GM19452 (cell line): ENCODE measurements around the gene SERINC2.
"Not testable (repeated sequence)": the region's sequence is repeated elsewhere in the genome, so short reads cannot be mapped to it uniquely, and the experiment has no call there.

ENCODE experiments used
- ATAC-seq: cut with Tn5 transposase; IDR thresholded peaks from one replicate; pipeline ENCODE4 v1.9.1; 2021; ENCODE audit not compliant: unreplicated experiment

SERINC2 gene

DNA sequence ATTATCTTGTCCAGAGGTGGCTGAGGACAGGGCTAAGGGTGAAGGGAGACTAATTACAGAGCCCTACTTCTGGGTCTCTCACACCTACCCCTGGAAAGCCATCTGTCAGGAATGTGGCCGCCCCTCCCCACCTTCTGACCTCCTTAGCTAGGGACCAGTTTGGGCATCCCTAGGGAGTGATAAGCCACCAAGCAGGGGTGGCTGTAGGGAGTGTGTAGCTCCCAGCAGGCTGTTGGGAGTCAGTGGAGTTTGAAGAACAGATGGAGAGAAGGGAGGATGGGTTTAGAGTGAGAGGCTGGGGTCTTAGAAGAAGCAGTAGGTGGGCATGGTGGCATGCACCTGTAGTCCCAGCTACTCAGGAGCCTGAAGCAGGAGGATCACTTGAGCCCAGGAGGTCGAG, 808 bp upstream of the SERINC2 start:
- no peak for ATAC-seq

DNA sequence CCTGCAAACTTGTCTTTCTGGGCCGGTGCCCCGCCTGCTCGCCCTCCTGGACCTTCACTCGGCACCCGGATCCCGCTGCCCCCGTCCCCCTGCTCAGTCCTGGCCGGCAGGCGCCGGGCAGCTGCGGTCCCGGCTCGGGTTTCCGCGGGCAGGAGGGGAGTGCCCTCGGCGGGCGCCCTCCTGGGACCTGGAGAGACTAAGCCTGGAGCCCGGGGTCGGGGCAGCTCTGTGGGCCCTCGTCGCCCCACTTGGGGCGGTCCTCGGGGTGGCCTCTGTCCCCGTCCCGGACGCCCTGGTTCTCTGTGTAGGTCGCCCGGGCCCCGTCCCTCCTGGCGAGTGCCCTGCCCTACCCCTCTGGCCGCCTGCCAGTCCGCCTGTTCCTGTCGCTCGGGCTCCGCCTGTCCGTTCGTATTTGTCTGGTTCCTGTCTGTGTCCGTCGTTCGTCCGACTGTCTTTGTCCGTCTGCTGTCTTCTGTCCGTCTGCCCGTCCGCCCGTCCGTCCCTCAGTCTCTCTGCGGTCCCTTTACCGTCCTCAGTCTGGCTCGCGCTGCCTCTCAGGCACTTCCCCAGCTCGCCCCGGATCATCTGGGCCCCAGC, 490 bp downstream of the SERINC2 start:
- ATAC-seq = no peak

DNA sequence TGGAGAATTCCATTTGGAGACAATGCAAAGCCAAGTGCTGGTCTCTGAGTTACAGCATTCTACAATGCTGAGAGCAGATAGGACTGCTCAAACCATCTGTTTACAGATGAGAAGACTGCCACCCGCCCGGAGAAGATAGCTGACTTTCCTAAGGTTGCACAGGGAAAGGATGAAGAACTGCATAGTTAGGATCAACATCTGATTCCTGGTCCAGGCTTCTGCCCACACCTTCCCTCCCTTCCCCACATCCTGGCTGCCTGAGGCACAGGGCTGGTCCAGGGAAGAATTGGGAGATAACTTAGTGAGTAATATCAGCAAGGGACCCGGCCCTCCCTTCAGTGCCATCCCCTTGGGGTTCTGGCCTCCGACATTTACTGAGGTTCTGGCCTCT, 2.0 kb downstream of the SERINC2 start:
- ATAC-seq = no peak

DNA sequence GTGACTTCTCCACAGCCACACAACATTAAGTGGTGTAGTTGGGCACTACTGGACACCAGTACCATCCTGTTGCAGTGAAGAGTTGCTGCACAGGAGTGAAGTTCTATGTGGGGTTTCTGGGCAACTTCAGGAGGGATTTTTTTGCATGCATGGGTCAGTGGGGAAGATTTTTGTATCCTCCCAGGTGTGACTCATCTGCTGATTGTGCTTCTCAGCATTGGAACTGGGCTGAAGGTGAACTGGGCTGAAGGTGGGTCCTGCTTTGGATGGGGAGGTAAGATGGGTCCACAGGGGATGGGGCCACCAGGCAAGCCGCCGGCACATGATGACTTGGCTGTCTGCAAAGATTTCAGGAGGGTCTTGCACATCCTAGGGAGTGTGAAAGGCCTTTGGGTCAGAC, 2.6 kb downstream of the SERINC2 start:
- no peak for ATAC-seq

DNA sequence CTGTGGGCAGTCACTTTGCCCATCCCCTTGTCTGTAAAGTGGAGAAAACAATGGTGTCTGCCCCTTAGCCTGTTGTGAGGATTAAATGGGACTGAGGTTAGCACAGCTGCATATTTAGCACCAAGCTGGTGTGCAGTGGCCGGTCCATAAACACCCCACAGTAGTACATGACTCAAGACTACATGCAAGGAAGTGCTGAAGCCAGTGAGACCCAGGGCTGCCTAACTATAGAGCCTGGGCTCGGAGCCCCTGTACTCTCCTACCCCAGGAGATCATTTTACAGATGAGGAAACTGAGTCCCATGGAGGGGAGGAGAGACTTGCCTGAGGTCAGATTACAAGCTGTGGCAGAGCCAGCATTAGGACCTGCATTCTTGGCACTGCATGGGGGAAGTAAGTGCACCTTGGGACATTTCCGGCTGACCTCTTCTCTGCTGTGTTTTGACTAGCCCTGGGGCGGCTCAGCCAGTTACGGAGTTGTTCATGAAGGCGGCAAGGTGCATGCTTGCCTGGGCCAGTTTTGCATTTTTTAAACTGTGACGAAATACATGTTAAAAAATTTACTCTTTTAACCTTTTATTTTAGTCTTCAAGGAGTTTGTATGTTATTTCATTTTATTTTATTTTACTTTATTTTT, 3.2 kb downstream of the SERINC2 start:
- no peak for ATAC-seq

DNA sequence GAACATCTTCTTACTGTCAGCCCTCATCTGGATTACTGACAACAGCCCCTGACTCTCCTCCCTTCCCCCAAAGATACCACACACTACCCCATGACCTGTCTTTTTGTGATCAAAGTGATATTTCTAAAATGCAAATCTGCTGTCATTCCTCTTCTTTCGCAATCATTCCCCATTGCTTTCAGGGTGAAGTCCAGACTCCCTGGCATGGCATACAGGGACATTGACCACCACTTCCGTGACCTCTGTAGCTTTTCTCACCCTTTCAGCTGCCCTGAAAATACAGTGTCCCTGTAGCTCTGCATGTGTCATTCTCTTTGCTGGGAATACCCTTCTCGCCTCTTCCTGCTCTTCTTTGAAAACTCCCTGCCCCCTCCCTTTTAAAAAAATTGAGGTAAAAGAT, 4.1 kb downstream of the SERINC2 start:
- ATAC-seq = no peak

DNA sequence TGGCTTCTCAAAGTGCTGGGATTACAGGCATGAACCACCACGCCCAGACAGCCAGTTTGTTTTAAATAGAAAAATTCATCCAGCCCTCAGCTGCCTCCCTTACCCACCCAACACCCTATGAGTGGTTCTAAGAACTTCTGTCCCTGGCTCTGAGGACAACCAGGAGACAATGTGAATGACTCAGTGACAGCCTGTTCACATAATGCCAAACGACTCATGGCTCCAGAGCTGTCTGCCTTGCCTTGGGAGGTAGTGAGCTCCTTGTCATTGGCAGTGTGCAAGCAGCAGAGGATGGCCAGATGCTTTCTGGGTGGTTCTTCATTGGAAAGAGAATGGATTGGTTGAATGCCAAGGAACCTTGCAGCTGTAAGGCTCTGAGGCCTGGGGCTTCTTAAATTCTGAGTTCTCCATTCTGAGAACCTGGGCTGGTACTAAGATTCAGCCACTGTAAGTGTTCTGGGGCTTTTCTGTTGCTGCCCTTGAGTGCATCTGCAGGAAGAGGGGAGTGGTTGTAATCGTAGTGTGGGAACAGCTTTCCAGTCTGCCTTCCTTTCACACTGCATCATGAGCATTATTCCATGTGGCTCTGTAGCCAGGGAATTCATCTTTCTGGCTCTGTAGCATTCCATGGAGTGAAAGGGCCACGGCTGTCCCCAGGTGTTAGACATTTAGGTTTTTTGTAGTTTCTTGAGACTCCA, 5.8 kb downstream of the SERINC2 start:
- ATAC-seq = no peak

DNA sequence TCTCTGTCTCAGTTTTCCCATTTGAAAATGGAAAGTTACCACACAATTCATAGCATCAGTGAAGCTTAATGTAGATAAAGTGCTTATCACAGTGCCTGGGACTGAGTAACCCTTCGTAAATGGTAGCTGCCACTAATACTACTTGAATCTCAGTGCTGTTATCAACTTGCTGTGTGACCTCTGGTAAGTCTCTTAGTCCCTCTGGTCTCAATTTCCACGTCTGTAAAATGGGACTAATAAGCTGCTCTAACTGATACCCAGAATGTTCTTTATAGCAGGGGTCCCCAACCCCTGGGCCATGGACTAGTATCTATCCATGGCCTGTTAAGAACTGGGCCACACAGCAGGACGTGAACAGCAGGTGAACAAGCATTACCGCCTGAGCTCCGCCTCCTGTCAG, 7.7 kb downstream of the SERINC2 start:
- ATAC-seq = no peak

DNA sequence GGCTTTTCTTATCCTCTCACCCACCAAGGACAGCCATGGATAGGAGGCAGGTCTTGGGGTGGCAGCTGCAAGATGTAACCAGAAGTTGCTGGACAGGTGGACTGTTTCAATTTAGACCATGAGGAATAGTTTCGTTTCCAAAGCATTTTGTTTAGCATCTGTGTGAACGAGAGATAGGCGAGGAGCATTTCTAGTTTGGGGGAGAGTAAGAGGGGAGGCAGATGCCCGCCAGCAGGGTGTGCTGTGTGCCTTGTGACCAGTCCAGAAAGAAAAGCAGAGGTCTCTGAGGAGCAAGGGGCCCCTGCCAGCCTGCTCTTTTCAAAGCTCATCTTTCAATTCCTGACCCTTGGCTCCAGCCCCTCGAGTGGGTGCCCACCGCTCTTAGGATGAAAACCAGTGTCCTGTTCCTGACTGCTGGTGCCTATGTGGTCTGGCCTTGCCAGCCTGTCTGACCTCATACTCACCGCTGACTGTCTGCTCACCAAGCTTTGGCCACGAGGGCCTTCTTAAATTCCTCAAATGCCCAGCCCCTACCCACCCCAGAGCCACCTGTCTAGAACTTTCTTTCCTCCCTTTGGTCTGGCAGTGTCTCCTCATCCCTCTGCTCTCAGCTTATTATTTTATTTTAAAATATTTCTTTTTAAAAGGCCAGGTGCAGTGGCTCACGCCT, 8.5 kb downstream of the SERINC2 start:
- ATAC-seq = no peak

DNA sequence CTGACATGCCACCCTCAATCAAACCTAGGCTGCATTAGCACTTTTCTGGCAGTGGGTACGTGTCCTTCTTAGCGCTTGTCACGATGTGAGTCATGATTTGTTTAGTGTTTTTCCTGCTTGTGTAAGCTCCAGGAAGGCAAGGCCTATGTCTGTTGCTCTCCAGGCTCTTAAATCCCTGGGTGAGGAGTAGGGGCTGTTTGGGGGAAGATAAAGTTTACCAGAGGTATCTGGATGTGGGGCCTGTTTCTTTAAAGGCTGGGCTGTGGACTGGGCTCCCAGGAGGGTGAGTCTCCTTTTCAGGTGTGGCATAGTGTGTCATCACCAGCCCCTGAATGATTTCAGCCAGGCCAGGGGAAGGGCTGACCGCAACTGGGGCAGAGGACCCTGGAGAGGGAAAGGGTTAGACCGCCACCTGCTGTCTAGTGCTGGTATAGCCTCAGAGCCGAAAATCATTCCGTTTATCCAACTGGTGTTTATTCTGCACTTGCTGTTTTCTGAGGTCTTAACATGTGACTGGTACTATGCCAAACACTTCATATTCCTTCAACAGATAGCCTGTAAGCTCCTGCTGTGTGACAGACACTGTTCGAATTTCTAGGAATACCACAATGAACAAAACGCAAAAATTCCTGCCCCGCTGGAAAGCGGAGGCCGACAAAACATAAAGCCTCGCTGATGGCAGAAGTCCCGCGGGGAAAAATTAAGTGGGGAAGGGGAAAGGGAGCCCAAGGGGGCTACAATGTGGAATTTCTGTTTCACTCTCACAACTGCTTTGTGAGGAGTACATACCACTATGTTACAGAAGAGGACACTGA, 9.7 kb downstream of the SERINC2 start:
- no peak for ATAC-seq

DNA sequence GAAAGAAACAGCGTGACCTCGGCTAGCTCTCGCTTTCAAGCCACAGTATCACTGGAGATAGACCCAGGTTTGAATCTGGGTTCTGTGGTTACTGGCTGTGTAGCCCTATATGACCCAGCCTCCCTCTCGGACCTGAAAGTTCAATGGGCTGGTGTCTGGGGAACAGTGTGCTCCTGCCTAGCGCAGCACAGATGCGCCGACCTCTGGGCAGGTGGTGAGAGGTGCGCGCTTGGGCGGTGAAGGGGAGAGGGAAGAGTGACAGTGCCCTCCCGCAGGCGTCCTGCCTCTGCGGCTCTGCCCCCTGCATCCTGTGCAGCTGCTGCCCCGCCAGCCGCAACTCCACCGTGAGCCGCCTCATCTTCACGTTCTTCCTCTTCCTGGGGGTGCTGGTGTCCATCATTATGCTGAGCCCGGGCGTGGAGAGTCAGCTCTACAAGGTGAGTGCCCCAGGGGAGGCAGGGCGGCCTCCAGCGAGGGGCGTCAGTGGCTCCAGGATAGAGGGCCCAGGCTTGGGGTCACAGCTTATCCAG, 10.5 kb downstream of the SERINC2 start:
- peak; percentile 89 for ATAC-seq

DNA sequence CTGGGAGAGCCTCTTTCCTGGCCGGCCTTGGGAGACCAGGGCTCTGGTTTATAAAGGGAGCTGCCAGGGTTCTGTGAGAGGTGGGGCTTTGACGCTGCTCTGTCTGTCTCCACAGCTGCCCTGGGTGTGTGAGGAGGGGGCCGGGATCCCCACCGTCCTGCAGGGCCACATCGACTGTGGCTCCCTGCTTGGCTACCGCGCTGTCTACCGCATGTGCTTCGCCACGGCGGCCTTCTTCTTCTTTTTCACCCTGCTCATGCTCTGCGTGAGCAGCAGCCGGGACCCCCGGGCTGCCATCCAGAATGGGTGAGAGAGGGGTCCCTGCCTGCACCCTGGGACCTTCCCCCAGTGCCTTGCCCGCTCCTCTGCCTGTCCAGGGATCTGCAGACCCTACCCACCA, 11.6 kb downstream of the SERINC2 start:
- no peak for ATAC-seq

DNA sequence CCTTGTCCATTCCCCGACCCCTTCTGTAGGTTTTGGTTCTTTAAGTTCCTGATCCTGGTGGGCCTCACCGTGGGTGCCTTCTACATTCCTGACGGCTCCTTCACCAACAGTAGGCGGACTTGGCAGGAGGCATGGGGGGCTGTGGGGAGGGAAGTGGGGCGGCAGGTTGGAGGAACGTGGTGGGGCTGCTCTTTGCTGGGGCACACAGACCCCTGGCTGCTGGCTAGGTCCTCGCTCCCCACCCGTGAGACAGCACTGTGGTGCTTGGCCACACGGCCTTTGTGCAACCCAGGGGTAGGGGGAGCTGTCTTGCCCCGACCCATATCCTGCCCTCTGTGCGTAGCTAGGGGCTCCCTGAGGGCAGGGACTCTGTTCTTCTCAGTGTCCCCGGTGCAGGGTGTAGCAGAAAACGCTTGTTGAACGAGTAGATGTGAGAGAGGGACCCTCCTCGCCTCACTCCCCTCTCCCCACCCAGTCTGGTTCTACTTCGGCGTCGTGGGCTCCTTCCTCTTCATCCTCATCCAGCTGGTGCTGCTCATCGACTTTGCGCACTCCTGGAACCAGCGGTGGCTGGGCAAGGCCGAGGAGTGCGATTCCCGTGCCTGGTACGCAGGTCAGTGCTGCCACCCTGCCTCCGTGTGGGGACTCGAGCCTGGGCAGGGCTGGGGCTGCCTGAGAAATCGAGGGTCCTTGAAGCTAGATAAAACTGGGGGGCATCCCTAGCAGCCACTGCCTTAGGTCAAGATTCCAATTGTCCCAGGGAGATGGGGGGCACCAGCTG, 12.5 kb downstream of the SERINC2 start:
- ATAC-seq = no peak

DNA sequence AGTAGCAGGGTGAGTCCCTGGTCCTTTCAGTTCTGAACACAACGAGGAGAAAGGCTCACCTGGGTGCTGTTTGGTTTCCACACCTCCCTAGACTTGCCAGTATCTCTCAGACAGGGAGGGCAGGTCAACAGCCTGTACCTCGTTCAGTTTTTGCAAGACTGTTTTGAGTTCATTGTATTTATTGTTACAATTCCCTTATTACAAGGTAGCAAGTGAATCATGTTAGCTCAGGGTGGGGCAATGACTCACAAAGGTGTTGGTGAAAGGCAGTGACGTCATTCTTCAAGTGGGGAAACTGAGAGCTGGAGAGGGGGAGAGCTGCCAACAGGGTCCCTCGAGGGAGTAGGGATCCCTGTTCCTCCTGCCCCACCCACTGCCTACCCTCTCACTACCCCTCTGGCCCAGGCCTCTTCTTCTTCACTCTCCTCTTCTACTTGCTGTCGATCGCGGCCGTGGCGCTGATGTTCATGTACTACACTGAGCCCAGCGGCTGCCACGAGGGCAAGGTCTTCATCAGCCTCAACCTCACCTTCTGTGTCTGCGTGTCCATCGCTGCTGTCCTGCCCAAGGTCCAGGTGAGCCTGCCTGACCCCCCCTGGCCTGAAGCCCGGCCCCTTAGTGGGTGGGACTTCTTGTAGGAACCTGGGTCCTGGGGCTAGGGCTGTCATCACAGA, 13.4 kb downstream of the SERINC2 start:
- no peak for ATAC-seq

DNA sequence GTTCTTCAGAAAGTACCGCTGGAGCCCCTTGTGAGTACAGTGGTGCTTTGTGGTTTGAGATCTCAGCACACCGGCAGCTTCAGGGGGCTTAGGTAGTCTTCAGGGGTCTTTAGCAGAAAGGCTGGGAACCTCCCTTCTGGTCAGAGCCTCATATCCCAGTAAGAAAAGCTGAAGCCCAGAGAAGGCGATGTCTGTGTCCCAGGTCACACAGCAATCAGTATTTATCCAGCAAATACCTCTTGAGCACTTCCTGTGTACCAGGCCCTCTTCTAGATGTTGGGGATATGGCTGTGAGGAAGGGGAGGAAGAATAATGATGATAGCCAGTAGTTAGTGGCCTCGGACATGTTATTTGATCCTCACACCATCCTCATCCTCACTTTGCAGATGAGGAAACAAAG, 14.3 kb downstream of the SERINC2 start:
- ATAC-seq = no peak

DNA sequence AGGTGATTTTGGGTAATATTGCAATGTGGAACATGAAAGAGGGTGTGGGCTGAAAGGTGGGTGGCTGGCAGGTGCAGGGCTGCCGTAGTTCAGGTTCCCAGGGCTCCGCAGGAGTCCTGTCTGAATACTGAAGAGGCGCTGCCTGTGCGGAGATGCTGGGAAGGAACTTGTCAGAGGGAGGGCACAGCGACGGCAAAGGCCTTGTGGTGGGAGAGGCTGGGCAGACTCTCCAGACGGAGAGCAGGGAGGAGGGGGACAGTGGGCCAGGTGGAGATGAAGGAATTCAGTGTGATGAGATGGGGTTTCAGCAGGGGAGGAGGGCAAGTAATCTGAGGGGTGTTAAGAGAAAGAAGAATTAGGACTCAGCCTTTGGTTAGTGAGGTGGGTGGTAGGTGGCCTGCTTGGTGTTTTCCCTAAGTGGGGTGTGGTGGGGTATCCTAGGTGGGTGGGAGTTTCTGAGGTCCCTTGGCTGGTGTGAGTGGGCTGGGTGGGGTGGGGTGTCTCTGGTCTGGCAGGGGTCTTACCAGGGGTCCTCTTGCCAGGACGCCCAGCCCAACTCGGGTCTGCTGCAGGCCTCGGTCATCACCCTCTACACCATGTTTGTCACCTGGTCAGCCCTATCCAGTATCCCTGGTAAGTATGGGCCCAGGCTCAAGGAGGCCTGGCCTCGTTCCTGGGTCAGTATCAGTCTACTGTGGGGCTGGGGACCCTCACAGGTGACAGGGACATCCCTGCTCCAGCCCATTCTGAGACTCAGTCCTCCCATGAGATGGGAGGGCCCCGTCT, 15.6 kb downstream of the SERINC2 start:
- no peak for ATAC-seq

DNA sequence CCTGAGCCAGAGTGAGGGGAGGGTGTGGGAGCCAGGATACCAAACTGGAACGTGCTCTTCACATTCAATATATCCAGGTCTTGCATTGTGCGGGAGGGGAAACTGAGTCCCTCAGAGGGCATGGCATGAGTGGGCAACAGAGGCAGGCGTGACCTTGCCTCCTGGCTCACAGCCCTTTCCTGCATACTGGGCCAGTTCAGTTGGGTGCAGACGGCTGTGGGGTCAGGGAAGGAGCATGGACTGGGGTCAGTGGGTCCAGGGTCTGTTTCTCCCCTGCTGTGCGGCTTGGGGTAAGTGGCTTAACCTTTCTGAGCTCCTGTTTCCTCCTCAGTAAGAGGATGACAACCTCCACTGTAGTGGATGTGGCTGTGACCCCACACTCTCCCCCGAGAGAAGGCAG, 16.6 kb downstream of the SERINC2 start:
- ATAC-seq = no peak

DNA sequence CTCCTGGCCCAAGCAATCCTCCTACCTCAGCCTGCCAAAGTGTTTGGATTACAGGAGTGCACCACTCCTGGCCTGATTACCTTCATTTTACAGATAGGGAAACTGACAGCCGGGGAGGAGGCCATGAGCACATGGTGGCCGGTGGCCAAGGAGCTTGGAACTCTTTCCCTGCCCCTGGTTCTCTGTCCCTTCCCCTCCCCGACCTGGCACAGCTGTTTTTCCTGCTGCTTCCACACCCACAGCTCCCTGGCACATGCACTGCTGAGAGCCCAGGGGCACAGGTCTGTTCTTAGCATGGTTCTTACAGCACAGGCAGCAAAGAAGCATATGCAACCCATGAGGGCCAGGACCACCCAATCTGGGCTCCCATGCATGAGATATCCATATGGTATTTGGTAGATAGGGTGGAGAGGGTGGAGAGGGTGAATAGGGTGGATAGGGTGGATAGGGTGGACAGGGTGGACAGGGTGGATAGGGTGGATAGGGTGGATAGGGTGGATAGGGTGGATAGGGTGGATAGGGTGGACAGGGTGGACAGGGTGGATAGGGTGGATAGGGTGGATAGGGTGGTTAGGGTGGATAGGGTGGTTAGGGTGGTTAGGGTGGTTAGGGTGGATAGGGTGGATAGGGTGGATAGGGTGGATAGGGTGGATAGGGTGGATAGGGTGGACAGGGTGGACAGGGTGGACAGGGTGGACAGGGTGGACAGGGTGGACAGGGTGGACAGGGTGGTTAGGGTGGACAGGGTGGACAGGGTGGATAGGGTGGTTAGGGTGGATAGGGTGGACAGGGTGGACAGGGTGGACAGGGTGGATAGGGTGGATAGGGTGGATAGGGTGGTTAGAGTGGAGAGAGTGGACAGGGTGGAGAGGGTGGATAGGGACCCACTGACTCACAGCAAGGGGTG, 18.6 kb downstream of the SERINC2 start:
- ATAC-seq = not testable (repeated sequence)
